GM23338 (cell line): Measurements from ENCODE around the gene HS6ST3. TPM values are rescaled to one million over a fixed set of nuclear protein-coding genes. Genes with fewer than 3 reads are reported as not detected.

ENCODE experiments used
- ATAC-seq: fragments of 200-7000 bp; cut with Tn5 transposase; 3 replicates; pipeline ENCODE4 v1.9.1; 2020
- DNase-seq: peaks from one replicate; pipeline ENCODE4 v3.0.0-alpha.2; 2015; ENCODE audit warnings: low spot score
- H2AFZ ChIP-seq: fragments of 200-600 bp; sonication (generic); 2 replicates; pipeline ENCODE4 v1.8.0; 2016; ENCODE audit warnings: antibody characterized with exemption, mild to moderate bottlenecking, moderate library complexity
- H3F3A ChIP-seq: fragments of 200-600 bp; sonication (generic); replicated peaks from 2 replicates; pipeline ENCODE4 v1.8.0; 2017; ENCODE audit warnings: antibody characterized with exemption, mixed run types, low read depth
- H3K27ac ChIP-seq: fragments of 200-600 bp; sonication (generic); 2 replicates; pipeline ENCODE4 v1.6.1; 2016; ENCODE audit warnings: low read depth
- H3K27me3 ChIP-seq: fragments of 200-600 bp; sonication (generic); 2 replicates; pipeline ENCODE4 v1.8.0; 2016; ENCODE audit warnings: mild to moderate bottlenecking, mixed run types, moderate library complexity; ENCODE audit not compliant: insufficient read depth
- H3K36me3 ChIP-seq: fragments of 200-600 bp; sonication (generic); 2 replicates; pipeline ENCODE4 v1.8.0; 2016; ENCODE audit warnings: mild to moderate bottlenecking; ENCODE audit not compliant: insufficient read depth
- H3K4me1 ChIP-seq: fragments of 200-600 bp; sonication (generic); 2 replicates; pipeline ENCODE4 v1.8.0; 2016; ENCODE audit warnings: mild to moderate bottlenecking, moderate library complexity; ENCODE audit not compliant: insufficient read depth
- H3K4me2 ChIP-seq: fragments of 200-600 bp; sonication (generic); 2 replicates; pipeline ENCODE4 v1.7.1; 2017; ENCODE audit warnings: mixed run types
- H3K4me3 ChIP-seq: fragments of 200-600 bp; sonication (generic); 2 replicates; pipeline ENCODE4 v1.6.1; 2016; ENCODE audit warnings: mixed run types
- H3K79me2 ChIP-seq: fragments of 200-600 bp; sonication (generic); replicated peaks from 2 replicates; pipeline ENCODE4 v1.8.0; 2017; ENCODE audit warnings: mild to moderate bottlenecking; ENCODE audit not compliant: insufficient read depth
- H3K9me2 ChIP-seq: fragments of 200-600 bp; sonication (generic); 2 replicates; pipeline ENCODE4 v1.8.0; 2017; ENCODE audit not compliant: insufficient read depth
- H4K20me1 ChIP-seq: fragments of 200-600 bp; sonication (generic); replicated peaks from 2 replicates; pipeline ENCODE4 v1.8.0; 2017; ENCODE audit warnings: mild to moderate bottlenecking; ENCODE audit not compliant: insufficient read depth
- H3K27ac Mint-ChIP-seq: 2 replicates; pipeline ENCODE4 v1.8.0; 2020; ENCODE audit warnings: inconsistent platforms, mild to moderate bottlenecking, moderate library complexity, mixed read lengths
- H3K27me3 Mint-ChIP-seq: 3 replicates; pipeline ENCODE4 v1.8.0; 2022; ENCODE audit warnings: low read depth, mild to moderate bottlenecking, moderate library complexity, mixed read lengths, inconsistent platforms; ENCODE audit not compliant: insufficient read depth, poor library complexity
- H3K36me3 Mint-ChIP-seq: 3 replicates; pipeline ENCODE4 v1.8.0; 2021; ENCODE audit warnings: low read depth, mild to moderate bottlenecking, inconsistent platforms, moderate library complexity, mixed read lengths
- H3K4me1 Mint-ChIP-seq: 3 replicates; pipeline ENCODE4 v1.8.0; 2020; ENCODE audit warnings: mild to moderate bottlenecking, inconsistent platforms, mixed read lengths
- H3K4me3 Mint-ChIP-seq: 3 replicates; pipeline ENCODE4 v1.8.0; 2021; ENCODE audit warnings: moderate library complexity, mild to moderate bottlenecking, inconsistent platforms, mixed read lengths
- H3K9me3 Mint-ChIP-seq: 3 replicates; pipeline ENCODE4 v1.8.0; 2020; ENCODE audit warnings: moderate library complexity, mild to moderate bottlenecking, inconsistent platforms, mixed read lengths
- CREB1 ChIP-seq: fragments of 250-450 bp; sonication (Bioruptor Pico); IDR thresholded peaks from 2 replicates; pipeline ENCODE4 v1.5.0; 2020; ENCODE audit warnings: low read depth, mild to moderate bottlenecking, moderate library complexity
- ETS1 ChIP-seq: IDR thresholded peaks from 2 replicates; pipeline ENCODE4 v1.6.1; 2016; ENCODE audit warnings: antibody characterized with exemption
- EZH2 ChIP-seq: fragments of 200-600 bp; sonication (generic); IDR thresholded peaks from one replicate; pipeline ENCODE4 v1.8.0; 2017; ENCODE audit warnings: antibody characterized with exemption, mild to moderate bottlenecking, low read depth; ENCODE audit not compliant: unreplicated experiment
- EZH2phosphoT487 ChIP-seq: fragments of 200-600 bp; sonication (generic); IDR thresholded peaks from one replicate; pipeline ENCODE4 v1.8.1; 2018; ENCODE audit warnings: antibody characterized with exemption; ENCODE audit not compliant: unreplicated experiment
- JUNB ChIP-seq: IDR thresholded peaks from one replicate; pipeline ENCODE4 v1.6.1; 2016; ENCODE audit warnings: antibody characterized with exemption; ENCODE audit not compliant: unreplicated experiment
- NANOG ChIP-seq: IDR thresholded peaks from 2 replicates; pipeline ENCODE4 v1.6.1; 2016; ENCODE audit warnings: antibody characterized with exemption, borderline replicate concordance
- POLR2AphosphoS5 ChIP-seq: IDR thresholded peaks from 2 replicates; pipeline ENCODE4 v1.6.1; 2016; ENCODE audit warnings: antibody characterized with exemption, low read depth
- STAT1 ChIP-seq: IDR thresholded peaks from one replicate; pipeline ENCODE4 v1.6.1; 2016; ENCODE audit warnings: antibody characterized with exemption; ENCODE audit not compliant: unreplicated experiment
- ZNF114 ChIP-seq: fragments of 250-450 bp; sonication (Bioruptor Pico); IDR thresholded peaks from 2 replicates; pipeline ENCODE4 v1.5.0; 2020; ENCODE audit warnings: mild to moderate bottlenecking, moderate library complexity
- ZNF331 ChIP-seq: fragments of 250-450 bp; sonication (Bioruptor Pico); IDR thresholded peaks from 2 replicates; pipeline ENCODE4 v1.5.0; 2020; ENCODE audit warnings: low read depth, mild to moderate bottlenecking, moderate library complexity
- ZNF462 ChIP-seq: fragments of 250-450 bp; sonication (Bioruptor Pico); IDR thresholded peaks from 2 replicates; pipeline ENCODE4 v1.5.0; 2020; ENCODE audit warnings: mild to moderate bottlenecking, moderate library complexity
- polyA plus RNA-seq: library from polyadenylated mRNA; unstranded; fragments of >200 nt; fragmentation: Nextera tagmentation; extraction: Ambion mirVana; gene quantifications from 2 replicates; pipeline ENCODE4 v1.2.1, GENCODE V29; 2016
- total RNA-seq: library from RNA; depleted of rRNA; stranded (reverse); fragments of >200 nt; shearing (Covaris generic); gene quantifications from 2 replicates; pipeline ENCODE4 v1.2.3, GENCODE V29; 2014
- TF ChIP-seq, protein P1 (sequence below), 2 experiments: fragments of 200-600 bp in 1 of 2; sonication (generic) in 1 of 2; conservative IDR thresholded peaks; 2 replicates each; pipeline versions ENCODE4 v1.5.1 to v1.6.1; 2016 to 2017; ENCODE audit warnings: antibody characterized with exemption in 2 of 2, low read depth in 2 of 2, mild to moderate bottlenecking in 2 of 2, moderate library complexity in 1 of 2
- TF ChIP-seq, protein P2 (sequence below): IDR thresholded peaks from one replicate; pipeline ENCODE4 v1.6.1; 2018; ENCODE audit warnings: antibody characterized with exemption; ENCODE audit not compliant: unreplicated experiment

The HS6ST3 gene
- total and polyA plus RNA-seq, 2 experiments from 2014 or later: 0.52 to 0.80 TPM

- no peaks in the 10 kb centered on the region for H3K36me3 ChIP-seq
- H3K4me3 Mint-ChIP-seq: no peak overlapping the region
- DNase-seq: no peak
- no peak overlapping the region for H3K27ac ChIP-seq
- no peaks in the 10 kb centered on the region for H3K27me3 ChIP-seq
- no peak overlapping the region for H3K4me3 ChIP-seq
- peaks cover 2% of the 10 kb centered on the region for H3K27me3 Mint-ChIP-seq
- H4K20me1 ChIP-seq: no peaks in the 10 kb centered on the region
- no peaks in the 10 kb centered on the region; the same call in 2 of the 3 replicates for H3K36me3 Mint-ChIP-seq
- no peak for TF ChIP-seq NANOG
- TF ChIP-seq EZH2: no peak
- TF ChIP-seq, protein P1, sequence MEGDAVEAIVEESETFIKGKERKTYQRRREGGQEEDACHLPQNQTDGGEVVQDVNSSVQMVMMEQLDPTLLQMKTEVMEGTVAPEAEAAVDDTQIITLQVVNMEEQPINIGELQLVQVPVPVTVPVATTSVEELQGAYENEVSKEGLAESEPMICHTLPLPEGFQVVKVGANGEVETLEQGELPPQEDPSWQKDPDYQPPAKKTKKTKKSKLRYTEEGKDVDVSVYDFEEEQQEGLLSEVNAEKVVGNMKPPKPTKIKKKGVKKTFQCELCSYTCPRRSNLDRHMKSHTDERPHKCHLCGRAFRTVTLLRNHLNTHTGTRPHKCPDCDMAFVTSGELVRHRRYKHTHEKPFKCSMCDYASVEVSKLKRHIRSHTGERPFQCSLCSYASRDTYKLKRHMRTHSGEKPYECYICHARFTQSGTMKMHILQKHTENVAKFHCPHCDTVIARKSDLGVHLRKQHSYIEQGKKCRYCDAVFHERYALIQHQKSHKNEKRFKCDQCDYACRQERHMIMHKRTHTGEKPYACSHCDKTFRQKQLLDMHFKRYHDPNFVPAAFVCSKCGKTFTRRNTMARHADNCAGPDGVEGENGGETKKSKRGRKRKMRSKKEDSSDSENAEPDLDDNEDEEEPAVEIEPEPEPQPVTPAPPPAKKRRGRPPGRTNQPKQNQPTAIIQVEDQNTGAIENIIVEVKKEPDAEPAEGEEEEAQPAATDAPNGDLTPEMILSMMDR (conservative IDR thresholded peaks at IDR 0.05; ENCODE audit: low read depth in 2 of 2): no peak
- no peak for TF ChIP-seq ZNF331 (CRISPR knock-in tag)
- no peak for TF ChIP-seq STAT1
- no peak for TF ChIP-seq POLR2AphosphoS5
- TF ChIP-seq EZH2phosphoT487: no peak
- no peak for TF ChIP-seq ETS1
- no peak for TF ChIP-seq ZNF114 (CRISPR knock-in tag)
- no peak for TF ChIP-seq JUNB
- no peak for TF ChIP-seq CREB1 (CRISPR knock-in tag)
- TF ChIP-seq, protein P2, sequence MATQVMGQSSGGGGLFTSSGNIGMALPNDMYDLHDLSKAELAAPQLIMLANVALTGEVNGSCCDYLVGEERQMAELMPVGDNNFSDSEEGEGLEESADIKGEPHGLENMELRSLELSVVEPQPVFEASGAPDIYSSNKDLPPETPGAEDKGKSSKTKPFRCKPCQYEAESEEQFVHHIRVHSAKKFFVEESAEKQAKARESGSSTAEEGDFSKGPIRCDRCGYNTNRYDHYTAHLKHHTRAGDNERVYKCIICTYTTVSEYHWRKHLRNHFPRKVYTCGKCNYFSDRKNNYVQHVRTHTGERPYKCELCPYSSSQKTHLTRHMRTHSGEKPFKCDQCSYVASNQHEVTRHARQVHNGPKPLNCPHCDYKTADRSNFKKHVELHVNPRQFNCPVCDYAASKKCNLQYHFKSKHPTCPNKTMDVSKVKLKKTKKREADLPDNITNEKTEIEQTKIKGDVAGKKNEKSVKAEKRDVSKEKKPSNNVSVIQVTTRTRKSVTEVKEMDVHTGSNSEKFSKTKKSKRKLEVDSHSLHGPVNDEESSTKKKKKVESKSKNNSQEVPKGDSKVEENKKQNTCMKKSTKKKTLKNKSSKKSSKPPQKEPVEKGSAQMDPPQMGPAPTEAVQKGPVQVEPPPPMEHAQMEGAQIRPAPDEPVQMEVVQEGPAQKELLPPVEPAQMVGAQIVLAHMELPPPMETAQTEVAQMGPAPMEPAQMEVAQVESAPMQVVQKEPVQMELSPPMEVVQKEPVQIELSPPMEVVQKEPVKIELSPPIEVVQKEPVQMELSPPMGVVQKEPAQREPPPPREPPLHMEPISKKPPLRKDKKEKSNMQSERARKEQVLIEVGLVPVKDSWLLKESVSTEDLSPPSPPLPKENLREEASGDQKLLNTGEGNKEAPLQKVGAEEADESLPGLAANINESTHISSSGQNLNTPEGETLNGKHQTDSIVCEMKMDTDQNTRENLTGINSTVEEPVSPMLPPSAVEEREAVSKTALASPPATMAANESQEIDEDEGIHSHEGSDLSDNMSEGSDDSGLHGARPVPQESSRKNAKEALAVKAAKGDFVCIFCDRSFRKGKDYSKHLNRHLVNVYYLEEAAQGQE: no peak
- TF ChIP-seq ZNF462 (CRISPR knock-in tag): no peak
- H2AFZ ChIP-seq: no peak overlapping the region
- H3K4me1 Mint-ChIP-seq: peaks cover 11% of the 10 kb centered on the region
- no peak for ATAC-seq
- H3K79me2 ChIP-seq: no peaks in the 10 kb centered on the region
- H3K9me2 ChIP-seq: 0 out of 2 replicates have a peak, but pooled peaks cover 3% of the 10 kb centered on the region
- no peaks in the 10 kb centered on the region; the same call in 2 of the 3 replicates for H3K9me3 Mint-ChIP-seq
- no peak overlapping the region for H3K27ac Mint-ChIP-seq
- peaks cover 21% of the 10 kb centered on the region for H3K4me1 ChIP-seq
- H3K4me2 ChIP-seq: no peak overlapping the region
- H3F3A ChIP-seq: no peaks in the 10 kb centered on the region
Measured at GRCh38 chr13:96284971-96285370, 195.1 kb downstream of the HS6ST3 start.
